Effector CD8-positive, alpha-beta T cell (primary cell): ENCODE data around the gene HK1.

Source experiments
- DNase-seq: peaks from one replicate; lab custom pipeline; 2025; lab: John Stamatoyannopoulos, UW

HK1 gene

GRCh38 chr10:69403519-69403918 is 125.2 kb downstream of the HK1 start:
- DNase-seq, result no peak

GRCh38 chr10:69404786-69405185 is 126.5 kb downstream of the HK1 start:
- no peak for DNase-seq

GRCh38 chr10:69405221-69405620 is 126.9 kb downstream of the HK1 start:
- no peak for DNase-seq

- DNase-seq, result no peak
Observed at GRCh38 chr10:69406302-69406811, 128.1 kb downstream of the HK1 start.

GRCh38 chr10:69406816-69407580 is 128.7 kb downstream of the HK1 start:
- DNase-seq, result no peak

GRCh38 chr10:69407621-69408301 is 129.5 kb downstream of the HK1 start:
- DNase-seq, result no peak

GRCh38 chr10:69408318-69409175 is 130.3 kb downstream of the HK1 start:
- DNase-seq, result peak; percentile 92

GRCh38 chr10:69409176-69409495 is 130.8 kb downstream of the HK1 start:
- DNase-seq, result no peak

- DNase-seq, result no peak
Observed at GRCh38 chr10:69409968-69410367, 131.7 kb downstream of the HK1 start.

- DNase-seq, result no peak
Observed at GRCh38 chr10:69410487-69410886, 132.2 kb downstream of the HK1 start.

- DNase-seq, result no peak
Observed at GRCh38 chr10:69411476-69411875, 133.2 kb downstream of the HK1 start.

GRCh38 chr10:69412232-69412790 is 134.0 kb downstream of the HK1 start:
- no peak for DNase-seq

GRCh38 chr10:69413221-69413865 is 135.0 kb downstream of the HK1 start:
- DNase-seq, result peak; percentile 23

GRCh38 chr10:69414036-69415018 is 136.0 kb downstream of the HK1 start:
- no peak for DNase-seq

GRCh38 chr10:69415049-69415448 is 136.8 kb downstream of the HK1 start:
- no peak for DNase-seq

- no peak for DNase-seq
Observed at GRCh38 chr10:69415951-69416350, 137.7 kb downstream of the HK1 start.

- DNase-seq, result no peak
Observed at GRCh38 chr10:69416695-69417094, 138.4 kb downstream of the HK1 start, which contains the start of gene TACR2. Gene TACR2, minus strand, starts transcription at chr10:69416918. Its CDS starts 595 bp downstream, at chr10:69416323.

GRCh38 chr10:69417542-69417941 is 139.2 kb downstream of the HK1 start:
- DNase-seq, result no peak

- DNase-seq, result no peak
Observed at GRCh38 chr10:69418052-69418752, 139.9 kb downstream of the HK1 start.
